ENCODE measurements around the gene BMP10.

BMP10 gene

DNA sequence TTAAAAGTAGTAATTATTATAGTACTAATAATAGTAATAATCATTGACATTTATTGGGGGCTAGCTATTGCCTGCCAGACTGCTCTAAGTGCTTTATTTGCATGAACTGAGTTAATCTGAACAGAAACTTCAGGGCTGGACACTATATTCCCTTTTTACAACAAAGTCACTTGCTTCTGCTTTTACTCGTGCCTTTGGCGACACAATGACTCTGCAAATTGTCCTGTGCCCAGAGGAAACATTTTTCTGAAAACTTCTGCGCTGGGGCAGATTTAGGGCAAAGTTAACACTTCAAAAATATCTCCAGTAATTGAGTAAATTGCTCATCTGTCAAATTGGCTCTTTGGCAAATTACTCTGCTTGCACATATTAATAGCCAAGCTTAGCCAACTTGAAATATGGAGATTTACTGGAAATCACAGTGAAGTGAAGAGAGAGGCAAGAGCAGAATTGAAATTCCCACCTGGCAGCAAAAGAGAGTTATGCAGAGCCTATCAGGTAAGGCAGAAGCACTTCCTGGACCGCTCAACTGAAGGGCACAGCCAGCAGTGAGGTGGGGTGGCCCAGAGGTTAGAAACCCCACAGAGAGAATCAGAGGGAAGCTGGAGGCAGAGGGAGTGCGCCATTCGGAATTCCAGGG, 36.3 kb downstream of the BMP10 start:
- TF ChIP-seq, protein P1, sequence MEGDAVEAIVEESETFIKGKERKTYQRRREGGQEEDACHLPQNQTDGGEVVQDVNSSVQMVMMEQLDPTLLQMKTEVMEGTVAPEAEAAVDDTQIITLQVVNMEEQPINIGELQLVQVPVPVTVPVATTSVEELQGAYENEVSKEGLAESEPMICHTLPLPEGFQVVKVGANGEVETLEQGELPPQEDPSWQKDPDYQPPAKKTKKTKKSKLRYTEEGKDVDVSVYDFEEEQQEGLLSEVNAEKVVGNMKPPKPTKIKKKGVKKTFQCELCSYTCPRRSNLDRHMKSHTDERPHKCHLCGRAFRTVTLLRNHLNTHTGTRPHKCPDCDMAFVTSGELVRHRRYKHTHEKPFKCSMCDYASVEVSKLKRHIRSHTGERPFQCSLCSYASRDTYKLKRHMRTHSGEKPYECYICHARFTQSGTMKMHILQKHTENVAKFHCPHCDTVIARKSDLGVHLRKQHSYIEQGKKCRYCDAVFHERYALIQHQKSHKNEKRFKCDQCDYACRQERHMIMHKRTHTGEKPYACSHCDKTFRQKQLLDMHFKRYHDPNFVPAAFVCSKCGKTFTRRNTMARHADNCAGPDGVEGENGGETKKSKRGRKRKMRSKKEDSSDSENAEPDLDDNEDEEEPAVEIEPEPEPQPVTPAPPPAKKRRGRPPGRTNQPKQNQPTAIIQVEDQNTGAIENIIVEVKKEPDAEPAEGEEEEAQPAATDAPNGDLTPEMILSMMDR (IDR thresholded peaks at IDR 0.05; ENCODE audit: insufficient read depth, low read length, poor library complexity, severe bottlenecking): no peak
- DNase-seq (ENCODE audit: extremely low read depth, insufficient read length): no peak
- H3K36me3 ChIP-seq (ENCODE audit: control insufficient read depth, insufficient read depth, low read length): no peaks in the 10 kb centered on the region
- no peaks in the 10 kb centered on the region; the same call in 1 of the 2 replicates for H3K27me3 ChIP-seq (replicated peaks; ENCODE audit: control insufficient read depth, insufficient read depth, low read length)
- no peak overlapping the region for H3K4me3 ChIP-seq (replicated peaks; ENCODE audit: low read depth, low read length)

DNA sequence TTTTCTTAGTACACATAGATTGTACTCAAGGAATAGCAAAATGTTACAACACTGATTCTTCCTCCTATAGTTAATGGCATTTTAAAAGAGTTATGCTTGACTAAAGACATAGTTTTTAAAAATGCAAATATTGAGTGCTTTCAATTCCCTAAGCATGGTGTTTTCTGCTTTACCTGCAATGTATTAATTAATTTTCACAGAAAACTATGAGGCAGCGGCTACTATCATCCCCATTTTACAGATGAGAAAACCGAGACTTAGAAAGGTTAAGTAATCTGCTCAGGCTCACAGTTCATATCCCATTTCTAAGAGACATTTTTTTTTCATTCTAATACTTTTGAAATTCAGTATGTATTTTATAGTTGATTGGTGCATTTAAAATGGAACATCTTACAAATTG, 38.0 kb downstream of the BMP10 start:
- TF ChIP-seq, protein P1 (IDR thresholded peaks at IDR 0.05; ENCODE audit: insufficient read depth, low read length, poor library complexity, severe bottlenecking): no peak
- H3K27me3 ChIP-seq (replicated peaks; ENCODE audit: control insufficient read depth, insufficient read depth, low read length): no peaks in the 10 kb centered on the region; the same call in 1 of the 2 replicates
- no peaks in the 10 kb centered on the region for H3K36me3 ChIP-seq (ENCODE audit: control insufficient read depth, insufficient read depth, low read length)
- H3K4me3 ChIP-seq (replicated peaks; ENCODE audit: low read depth, low read length): no peak overlapping the region
- DNase-seq (ENCODE audit: extremely low read depth, insufficient read length): no peak

DNA sequence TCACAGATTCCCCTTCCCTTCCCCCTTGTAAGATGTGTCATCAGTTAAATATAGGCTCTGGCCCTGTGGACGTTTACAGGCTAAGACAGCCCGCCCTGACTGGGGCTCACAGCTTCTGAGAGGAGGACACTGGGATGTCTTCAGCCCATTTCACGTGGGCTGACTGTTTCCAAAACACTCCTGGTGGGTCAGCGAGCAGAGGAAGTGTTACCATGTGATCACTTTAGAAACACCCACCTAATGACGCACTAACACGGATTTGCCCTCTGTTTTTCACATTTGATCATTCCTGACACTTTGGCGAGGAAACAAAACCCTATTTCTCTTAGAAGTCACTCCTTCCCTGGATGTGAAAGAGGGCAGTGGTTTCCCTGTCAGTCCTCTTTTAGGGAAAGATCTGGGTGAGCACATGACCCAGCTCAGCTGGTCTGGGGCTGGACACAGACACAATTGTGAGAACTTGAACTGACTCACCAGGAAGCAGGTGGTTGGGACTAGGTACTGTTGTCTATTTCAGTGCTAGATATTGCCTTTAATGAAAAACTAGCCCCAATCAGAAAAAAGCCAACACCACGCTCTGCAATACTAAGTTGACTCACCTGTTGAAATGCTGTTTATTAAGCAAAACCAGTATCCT, 38.8 kb downstream of the BMP10 start:
- TF ChIP-seq, protein P1 (IDR thresholded peaks at IDR 0.05; ENCODE audit: insufficient read depth, low read length, poor library complexity, severe bottlenecking): no peak
- Histone ChIP-seq H3K27me3 (replicated peaks; ENCODE audit: control insufficient read depth, insufficient read depth, low read length) (no peaks in the 10 kb centered on the region; the same call in 1 of the 2 replicates), H3K36me3 (ENCODE audit: control insufficient read depth, insufficient read depth, low read length) (no peaks in the 10 kb centered on the region), H3K4me3 (replicated peaks; ENCODE audit: low read depth, low read length) (no peak overlapping the region)
- peak; percentile 19 for DNase-seq (ENCODE audit: extremely low read depth, insufficient read length)

DNA sequence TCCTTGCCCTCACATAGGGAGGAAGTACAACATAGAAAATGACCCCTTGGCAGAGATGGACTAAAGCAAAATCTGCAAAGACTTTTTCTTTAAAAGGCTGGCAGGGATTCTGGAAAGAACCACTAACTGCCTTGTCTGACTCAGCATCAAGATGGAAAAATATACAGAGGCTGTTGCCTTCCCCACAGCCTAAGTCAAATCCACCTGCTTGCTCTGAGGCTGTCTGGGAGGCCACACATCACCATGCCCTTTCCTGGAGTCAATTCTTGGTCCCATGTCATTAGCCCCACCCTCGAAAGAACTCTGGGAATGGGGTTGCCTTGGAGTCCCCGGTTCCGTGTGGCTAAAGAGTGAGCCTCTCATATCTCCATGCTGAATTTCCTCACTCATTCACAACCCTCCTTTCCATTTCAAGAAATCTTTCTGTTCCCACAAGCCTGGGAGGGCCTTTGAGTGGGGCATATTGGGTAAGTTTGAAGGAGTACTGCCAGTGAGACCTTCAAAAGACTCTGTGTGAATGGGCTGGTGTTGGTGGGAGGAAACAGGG, 39.4 kb downstream of the BMP10 start:
- no peak overlapping the region for H3K4me3 ChIP-seq (replicated peaks; ENCODE audit: low read depth, low read length)
- TF ChIP-seq, protein P1 (IDR thresholded peaks at IDR 0.05; ENCODE audit: insufficient read depth, low read length, poor library complexity, severe bottlenecking): no peak
- H3K27me3 ChIP-seq (replicated peaks; ENCODE audit: control insufficient read depth, insufficient read depth, low read length): no peaks in the 10 kb centered on the region; the same call in 1 of the 2 replicates
- no peaks in the 10 kb centered on the region for H3K36me3 ChIP-seq (ENCODE audit: control insufficient read depth, insufficient read depth, low read length)
- DNase-seq (ENCODE audit: extremely low read depth, insufficient read length): no peak

DNA sequence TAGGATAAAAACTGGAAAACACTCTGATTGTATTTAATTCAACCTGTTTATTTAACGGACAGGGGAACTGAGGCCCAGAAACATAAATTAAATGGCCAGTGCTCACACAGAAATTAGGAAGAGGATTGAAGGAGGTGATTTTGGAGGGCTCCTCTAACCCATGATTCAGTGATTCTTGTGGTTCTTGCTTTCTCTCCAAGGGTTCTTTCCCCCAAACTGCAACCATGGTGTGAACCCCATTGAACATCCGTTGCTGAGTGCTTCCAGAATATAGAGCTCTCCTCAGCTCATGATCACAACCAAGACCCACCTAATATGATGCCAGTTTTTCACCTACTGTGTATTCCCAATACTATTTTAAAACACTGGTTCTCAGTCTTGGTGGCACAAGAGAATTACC, 41.4 kb downstream of the BMP10 start:
- no peak for DNase-seq (ENCODE audit: extremely low read depth, insufficient read length)
- Histone ChIP-seq H3K27me3 (replicated peaks; ENCODE audit: control insufficient read depth, insufficient read depth, low read length) (no peaks in the 10 kb centered on the region; the same call in 1 of the 2 replicates), H3K4me3 (replicated peaks; ENCODE audit: low read depth, low read length) (no peak overlapping the region), H3K36me3 (ENCODE audit: control insufficient read depth, insufficient read depth, low read length) (no peaks in the 10 kb centered on the region)
- TF ChIP-seq, protein P1 (IDR thresholded peaks at IDR 0.05; ENCODE audit: insufficient read depth, low read length, poor library complexity, severe bottlenecking): no peak
